Lung (tissue), 12 donors: ENCODE measurements around the gene PHKG1. TPM values are rescaled to one million over a fixed set of nuclear protein-coding genes. Genes with fewer than 3 reads are reported as not detected.

Source experiments
- ATAC-seq: fragments of 200-7000 bp; cut with Tn5 transposase; one replicate; pipeline ENCODE4 v1.9.1; 2020; ENCODE audit warnings: moderate number of reproducible peaks; ENCODE audit not compliant: insufficient read depth, low FRiP score
- DNase-seq, 3 donors: peaks; one replicate each; pipeline ENCODE4 v3.0.0-alpha.2; 2013 to 2017
- H3K27ac ChIP-seq, 2 donors: one replicate each; pipeline ENCODE4 v1.5.1; 2013; ENCODE audit warnings: mild to moderate bottlenecking in 2 of 2, moderate library complexity in 2 of 2, control low read depth in 1 of 2, inconsistent platforms in 1 of 2, low read depth in 1 of 2, low read length in 1 of 2
- H3K27me3 ChIP-seq, 3 donors: one replicate each; pipeline ENCODE4 v1.5.1; 2013; ENCODE audit warnings: low read length in 2 of 3; ENCODE audit not compliant: control insufficient read depth in 3 of 3, insufficient read depth in 3 of 3
- H3K36me3 ChIP-seq, 4 donors: one replicate each; pipeline ENCODE4 v1.5.1; 2013; ENCODE audit warnings: low read length in 4 of 4, mild to moderate bottlenecking in 1 of 4, moderate library complexity in 1 of 4; ENCODE audit not compliant: control insufficient read depth in 4 of 4, insufficient read depth in 4 of 4
- H3K4me1 ChIP-seq, 5 donors: one replicate each; pipeline ENCODE4 v1.5.1; 2013; ENCODE audit warnings: low read length in 5 of 5, mild to moderate bottlenecking in 2 of 5, moderate library complexity in 1 of 5; ENCODE audit not compliant: control insufficient read depth in 5 of 5, insufficient read depth in 5 of 5
- H3K4me3 ChIP-seq: one replicate; pipeline ENCODE4 v1.5.1; 2013; ENCODE audit warnings: mild to moderate bottlenecking, control low read depth, moderate library complexity
- H3K9ac ChIP-seq, 2 donors: one replicate each; pipeline ENCODE4 v1.5.1; 2013; ENCODE audit warnings: low read length in 2 of 2, control low read depth in 1 of 2; ENCODE audit not compliant: insufficient read depth in 1 of 2
- H3K9me3 ChIP-seq, 4 donors: one replicate each; pipeline ENCODE4 v1.5.1; 2013; ENCODE audit warnings: low read length in 3 of 4, mild to moderate bottlenecking in 1 of 4, moderate library complexity in 1 of 4; ENCODE audit not compliant: control insufficient read depth in 4 of 4, insufficient read depth in 3 of 4
- CTCF ChIP-seq: IDR thresholded peaks from 2 replicates; pipeline ENCODE4 v1.5.1; 2012; ENCODE audit warnings: mild to moderate bottlenecking; ENCODE audit errors: control extremely low read depth, extremely low read depth
- WGBS, 2 donors: extraction: QIAGEN DNeasy Blood & Tissue Kit; methylation state at CpG; one replicate each; pipeline ENCODE4 v1.1.7; 2013; 5-methylcytosine and 5-hydroxymethylcytosine counted together
- polyA plus RNA-seq, 2 donors: library from polyadenylated mRNA; stranded (reverse); fragments of 200-250 nt; gene quantifications; one replicate each; pipeline ENCODE4 v1.2.1, GENCODE V29; 2013
- total RNA-seq, 2 donors: library from RNA; depleted of rRNA in 1 of 2; stranded (reverse); fragments of >200 nt in 1 of 2; gene quantifications; one replicate each; pipeline ENCODE4 v1.2.1, GENCODE V29; 2014 to 2021
- donor health status: control.
- donor health status: control.
- donor health status: Bipolar disorder and iron deficiency.
- donor health status: healthy.
- donor health status: DM: yes; HTN: yes; CAD: no.

The PHKG1 gene
- total and polyA plus RNA-seq, 4 donors = 0.71 to 1.8 (median 1.3) TPM

GRCh38 chr7:56062382-56062781 is 30.4 kb downstream of the PHKG1 start:
- Histone ChIP-seq H3K9me3 (no peaks in the 10 kb centered on the region), H3K9ac (no peak overlapping the region), H3K4me1 (peaks cover 0 to 9% (median 0%) of the 10 kb centered on the region in 5 donors), H3K36me3 (peaks cover 17 to 31% (median 24%) of the 10 kb centered on the region in 4 donors), H3K27me3 (no peaks in the 10 kb centered on the region), H3K27ac (peak overlapping the region in 1 of 2 donors; percentile 68), H3K4me3 (no peak overlapping the region)
- no peak for ATAC-seq
- no peak for TF ChIP-seq CTCF
- no peak for DNase-seq
- 76 to 78% methylated on average over 2 of the region's 2 CpGs for WGBS, 2 donors

GRCh38 chr7:56053993-56054392 is 38.8 kb downstream of the PHKG1 start:
- Histone ChIP-seq H3K9ac (no peak overlapping the region), H3K4me3 (no peak overlapping the region), H3K9me3 (no peaks in the 10 kb centered on the region), H3K27ac (no peak overlapping the region), H3K4me1 (peaks cover 4 to 16% (median 7%) of the 10 kb centered on the region in 5 donors), H3K36me3 (peaks cover 19 to 37% (median 26%) of the 10 kb centered on the region in 4 donors), H3K27me3 (no peaks in the 10 kb centered on the region)
- WGBS, 2 donors = 81 to 86% methylated on average over 2 of the region's 2 CpGs
- DNase-seq (no peak), ATAC-seq (no peak)
- TF ChIP-seq CTCF = no peak

- Histone ChIP-seq H3K9me3 (no peaks in the 10 kb centered on the region), H3K27ac (no peak overlapping the region), H3K9ac (no peak overlapping the region), H3K27me3 (no peaks in the 10 kb centered on the region), H3K4me1 (peaks cover 4 to 19% (median 7%) of the 10 kb centered on the region in 5 donors), H3K4me3 (no peak overlapping the region), H3K36me3 (peaks cover 19 to 35% (median 22%) of the 10 kb centered on the region in 4 donors)
- no peak for TF ChIP-seq CTCF
- ATAC-seq (no peak), DNase-seq (no peak)
- 87% methylated on average over 9 of the region's 9 CpGs for WGBS, 2 donors
Measured at GRCh38 chr7:56053379-56053778, 39.4 kb downstream of the PHKG1 start.
